Retinal pigment epithelial cell (primary cell): ENCODE results near the gene GTPBP8.

ENCODE experiments used
- DNase-seq: peaks from one replicate; pipeline ENCODE4 v3.0.0-alpha.2; 2010; ENCODE audit warnings: low read depth
- H3K4me3 ChIP-seq: 2 replicates; pipeline ENCODE4 v1.5.1; 2011; ENCODE audit warnings: mild to moderate bottlenecking, low read length, control low read depth, moderate library complexity
- TF ChIP-seq, protein P1 (sequence below): conservative IDR thresholded peaks from 2 replicates; pipeline ENCODE4 v1.5.1; 2011; ENCODE audit warnings: low read depth, low read length, control low read depth, inconsistent platforms

Gene GTPBP8

DNA sequence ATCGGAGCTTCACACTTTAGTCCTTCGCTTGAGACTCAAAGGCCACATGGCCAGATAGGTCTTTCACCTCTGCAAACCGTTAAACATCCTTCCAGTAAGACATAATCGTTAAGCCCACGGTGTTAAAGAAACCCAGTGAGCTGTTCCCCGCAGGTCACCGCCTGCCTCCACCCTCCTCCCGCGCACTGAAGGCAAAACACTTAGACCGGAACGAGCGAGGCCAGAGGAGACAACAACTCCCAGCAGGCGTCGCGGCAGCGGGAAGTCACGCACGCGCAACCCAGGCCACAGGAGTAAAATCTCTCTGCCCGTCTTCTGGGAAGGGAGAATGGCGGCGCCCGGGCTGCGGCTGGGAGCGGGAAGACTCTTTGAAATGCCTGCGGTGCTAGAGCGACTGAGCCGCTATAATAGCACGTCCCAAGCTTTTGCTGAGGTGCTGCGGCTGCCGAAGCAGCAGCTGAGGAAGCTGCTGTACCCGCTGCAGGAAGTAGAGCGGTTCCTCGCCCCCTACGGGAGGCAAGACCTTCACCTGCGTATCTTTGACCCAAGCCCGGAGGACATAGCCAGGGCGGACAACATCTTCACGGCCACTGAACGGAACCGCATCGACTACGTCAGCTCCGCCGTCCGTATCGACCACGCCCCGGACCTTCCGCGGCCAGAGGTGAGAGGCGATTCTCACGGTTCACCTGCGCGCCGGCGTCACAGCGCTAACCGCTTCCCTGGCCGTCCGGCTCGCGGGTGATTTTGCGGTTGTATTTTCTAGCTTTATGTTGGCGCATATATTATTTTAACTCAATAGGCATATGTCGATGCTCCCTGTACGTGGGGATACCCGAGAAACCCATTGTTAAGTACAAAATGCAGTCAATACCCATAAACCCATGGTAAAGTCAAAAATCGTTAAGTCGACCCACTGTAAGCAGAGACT lies at the start of gene GTPBP8:
Gene GTPBP8, plus strand, starts transcription at position 313 of the 931 bp plus-strand sequence. Its CDS starts 16 bp downstream, at position 329.
- DNase-seq, result peak; percentile 63

DNA sequence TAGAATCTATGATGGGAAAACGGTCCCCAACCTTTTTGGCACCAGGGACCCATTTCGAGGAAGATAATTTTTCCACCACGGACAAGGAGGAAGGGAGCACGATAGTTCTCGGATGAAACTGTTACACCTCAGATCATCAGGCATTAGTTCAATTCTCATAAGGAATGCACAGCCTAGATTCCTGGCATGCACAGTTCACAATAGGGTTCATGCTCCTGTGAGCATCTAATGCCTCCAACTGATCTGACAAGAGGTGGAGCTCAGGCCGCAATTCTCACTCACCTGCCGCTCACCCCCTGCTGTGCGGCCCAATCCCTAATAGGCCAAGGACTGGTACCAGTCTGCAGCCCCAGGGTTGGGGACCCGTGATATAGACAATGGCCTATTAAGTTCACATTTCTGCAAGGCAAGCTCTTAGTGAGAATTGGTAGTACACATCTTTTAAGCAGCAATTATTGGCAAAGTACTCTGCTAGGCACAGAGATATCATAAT lies 42.4 kb upstream of the GTPBP8 start:
- TF ChIP-seq, protein P1, sequence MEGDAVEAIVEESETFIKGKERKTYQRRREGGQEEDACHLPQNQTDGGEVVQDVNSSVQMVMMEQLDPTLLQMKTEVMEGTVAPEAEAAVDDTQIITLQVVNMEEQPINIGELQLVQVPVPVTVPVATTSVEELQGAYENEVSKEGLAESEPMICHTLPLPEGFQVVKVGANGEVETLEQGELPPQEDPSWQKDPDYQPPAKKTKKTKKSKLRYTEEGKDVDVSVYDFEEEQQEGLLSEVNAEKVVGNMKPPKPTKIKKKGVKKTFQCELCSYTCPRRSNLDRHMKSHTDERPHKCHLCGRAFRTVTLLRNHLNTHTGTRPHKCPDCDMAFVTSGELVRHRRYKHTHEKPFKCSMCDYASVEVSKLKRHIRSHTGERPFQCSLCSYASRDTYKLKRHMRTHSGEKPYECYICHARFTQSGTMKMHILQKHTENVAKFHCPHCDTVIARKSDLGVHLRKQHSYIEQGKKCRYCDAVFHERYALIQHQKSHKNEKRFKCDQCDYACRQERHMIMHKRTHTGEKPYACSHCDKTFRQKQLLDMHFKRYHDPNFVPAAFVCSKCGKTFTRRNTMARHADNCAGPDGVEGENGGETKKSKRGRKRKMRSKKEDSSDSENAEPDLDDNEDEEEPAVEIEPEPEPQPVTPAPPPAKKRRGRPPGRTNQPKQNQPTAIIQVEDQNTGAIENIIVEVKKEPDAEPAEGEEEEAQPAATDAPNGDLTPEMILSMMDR, result no peak

More for the DNA sequence above, at the start of gene GTPBP8:
- peak within 1 kb of the TSS; percentile 98 for H3K4me3 ChIP-seq
- TF ChIP-seq, protein P1, result peak; percentile 14

DNA sequence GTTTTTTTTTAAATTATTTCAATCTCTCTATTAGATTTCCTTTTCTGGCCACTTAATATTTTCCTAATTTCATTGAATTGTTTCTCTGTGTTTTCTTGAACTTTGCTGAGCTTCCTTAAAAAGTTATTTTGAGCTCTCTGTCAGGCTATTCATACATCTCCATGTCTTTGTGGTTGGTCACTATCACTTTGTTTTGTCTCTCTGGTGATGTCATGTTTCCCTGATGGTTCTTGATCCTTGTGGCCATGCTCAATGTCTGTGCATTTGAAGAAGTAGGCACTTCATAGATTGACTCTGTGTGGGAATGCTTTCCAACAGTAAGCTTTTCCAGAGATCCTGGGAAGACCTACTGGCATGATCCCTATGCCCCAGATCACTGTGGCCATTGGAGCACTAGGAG lies 34.4 kb upstream of the GTPBP8 start:
- no peak for DNase-seq
- H3K4me3 ChIP-seq, result no peak overlapping the region
- TF ChIP-seq, protein P1, result no peak

More for the DNA sequence above, 42.4 kb upstream of the GTPBP8 start:
- DNase-seq, result no peak
- no peak overlapping the region for H3K4me3 ChIP-seq

DNA sequence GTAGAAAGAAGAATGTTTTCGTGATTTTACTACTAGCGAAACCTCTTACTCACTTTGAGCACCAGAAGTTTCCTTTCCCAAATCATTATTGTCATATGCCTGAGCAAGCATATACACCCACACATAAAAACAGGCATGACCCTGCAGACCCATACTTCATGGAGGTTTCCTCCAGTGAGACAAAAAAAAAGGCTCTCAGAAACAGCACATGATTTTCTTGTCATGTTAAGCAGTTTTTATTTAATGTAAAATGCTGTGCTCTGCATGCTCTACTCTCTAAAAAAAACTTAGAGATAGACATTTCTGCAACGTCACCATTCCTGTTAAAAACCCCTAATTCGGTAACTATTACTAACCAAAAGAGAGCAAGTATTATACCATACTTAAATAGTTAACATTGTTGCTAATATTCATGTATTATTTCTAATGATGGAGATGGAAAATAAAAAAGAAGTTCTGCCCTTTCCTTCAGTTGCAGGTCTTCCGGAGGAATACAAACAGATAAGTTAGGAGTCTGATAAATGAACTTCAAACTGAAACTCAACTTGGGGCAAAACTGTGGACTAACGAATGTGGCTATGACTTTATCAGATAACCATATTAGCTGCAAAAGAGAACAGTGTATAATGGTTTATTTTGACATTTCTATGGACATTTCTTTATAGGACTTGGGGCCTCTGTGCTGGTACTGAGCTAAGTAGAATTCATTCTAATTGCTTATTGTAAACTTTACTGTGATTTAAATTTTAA lies 31.8 kb upstream of the GTPBP8 start:
- H3K4me3 ChIP-seq, result no peak overlapping the region
- no peak for DNase-seq

DNA sequence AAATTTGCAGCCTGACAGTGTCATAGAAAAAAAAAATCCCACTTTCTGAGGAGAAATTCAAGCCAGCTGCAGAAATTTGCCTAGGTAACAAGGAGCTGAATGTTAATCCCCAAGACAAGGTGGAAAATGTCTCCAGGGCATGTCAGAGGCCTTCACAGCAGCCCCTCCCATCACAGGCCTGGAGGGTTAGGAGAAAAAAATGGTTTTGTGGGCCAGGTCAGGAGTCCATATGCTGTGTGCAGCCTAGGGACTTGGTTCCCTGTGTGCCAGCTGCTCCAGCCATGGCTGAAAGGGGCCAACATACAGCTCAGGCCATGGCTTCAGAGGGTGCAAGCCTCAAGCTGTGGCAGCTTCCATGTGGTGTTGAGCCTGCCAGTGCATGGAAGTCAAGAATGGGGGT lies 27.1 kb upstream of the GTPBP8 start:
- TF ChIP-seq, protein P1, result no peak
- no peak for DNase-seq
- H3K4me3 ChIP-seq, result no peak overlapping the region

More for the DNA sequence above, 31.8 kb upstream of the GTPBP8 start:
- TF ChIP-seq, protein P1, result no peak

DNA sequence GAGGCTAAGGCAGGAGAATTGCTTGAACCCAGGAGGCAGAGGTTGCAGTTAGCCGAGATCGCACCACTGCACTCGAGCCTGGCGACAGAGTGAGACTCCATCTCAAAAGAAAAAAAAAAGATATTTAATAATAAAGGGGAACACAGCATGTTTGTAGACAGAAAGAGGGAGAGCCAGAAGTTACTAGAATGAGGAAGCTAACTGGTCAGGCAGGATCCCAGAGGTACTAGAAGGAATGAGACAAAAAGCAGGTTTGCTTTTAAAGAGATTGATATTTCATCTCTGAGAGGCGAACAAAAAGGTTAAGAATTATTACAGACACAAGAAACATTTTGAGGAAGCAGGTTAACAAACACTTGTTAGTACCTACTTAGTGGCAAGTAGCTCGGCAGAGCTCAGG lies 25.1 kb upstream of the GTPBP8 start:
- TF ChIP-seq, protein P1, result no peak
- no peak for DNase-seq

More for the DNA sequence above, 25.1 kb upstream of the GTPBP8 start:
- H3K4me3 ChIP-seq, result no peak overlapping the region
